ENCODE measurements around the gene RHCE.

DNA sequence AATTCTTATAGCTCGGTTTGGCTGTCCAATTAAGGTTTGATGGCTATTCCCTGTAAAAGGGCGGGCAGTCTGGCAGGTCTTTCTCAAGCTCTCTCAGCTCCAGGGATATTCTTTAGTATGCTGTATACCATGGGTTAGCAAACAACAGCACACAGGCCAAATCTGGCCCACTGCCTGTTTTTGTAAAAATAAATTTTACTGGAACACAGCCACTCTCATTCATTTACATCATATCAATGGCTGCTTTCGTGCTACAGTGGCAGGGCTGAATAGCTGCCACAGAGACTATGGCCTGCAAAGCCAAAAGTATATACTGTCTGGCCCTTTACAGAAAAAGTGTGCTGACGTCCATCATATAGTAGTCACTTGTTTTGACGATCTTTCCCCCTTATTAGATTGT lies 42.1 kb upstream of the RHCE start:
- TF ChIP-seq, protein P1, sequence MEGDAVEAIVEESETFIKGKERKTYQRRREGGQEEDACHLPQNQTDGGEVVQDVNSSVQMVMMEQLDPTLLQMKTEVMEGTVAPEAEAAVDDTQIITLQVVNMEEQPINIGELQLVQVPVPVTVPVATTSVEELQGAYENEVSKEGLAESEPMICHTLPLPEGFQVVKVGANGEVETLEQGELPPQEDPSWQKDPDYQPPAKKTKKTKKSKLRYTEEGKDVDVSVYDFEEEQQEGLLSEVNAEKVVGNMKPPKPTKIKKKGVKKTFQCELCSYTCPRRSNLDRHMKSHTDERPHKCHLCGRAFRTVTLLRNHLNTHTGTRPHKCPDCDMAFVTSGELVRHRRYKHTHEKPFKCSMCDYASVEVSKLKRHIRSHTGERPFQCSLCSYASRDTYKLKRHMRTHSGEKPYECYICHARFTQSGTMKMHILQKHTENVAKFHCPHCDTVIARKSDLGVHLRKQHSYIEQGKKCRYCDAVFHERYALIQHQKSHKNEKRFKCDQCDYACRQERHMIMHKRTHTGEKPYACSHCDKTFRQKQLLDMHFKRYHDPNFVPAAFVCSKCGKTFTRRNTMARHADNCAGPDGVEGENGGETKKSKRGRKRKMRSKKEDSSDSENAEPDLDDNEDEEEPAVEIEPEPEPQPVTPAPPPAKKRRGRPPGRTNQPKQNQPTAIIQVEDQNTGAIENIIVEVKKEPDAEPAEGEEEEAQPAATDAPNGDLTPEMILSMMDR (conservative IDR thresholded peaks at IDR 0.05; ENCODE audit: low read depth in 2 of 2) = no peak
- TF ChIP-seq POLR2AphosphoS5 (IDR thresholded peaks at IDR 0.05; ENCODE audit: low read depth) (no peak), EZH2 (IDR thresholded peaks at IDR 0.05; ENCODE audit: low read depth, unreplicated experiment) (no peak), EZH2phosphoT487 (IDR thresholded peaks at IDR 0.05; ENCODE audit: unreplicated experiment) (no peak), STAT1 (IDR thresholded peaks at IDR 0.05; ENCODE audit: unreplicated experiment) (no peak)
